IgD-negative memory B cell (primary cell): Measurements from ENCODE around the gene TGFA. TPM values are rescaled to one million over a fixed set of nuclear protein-coding genes. Genes with fewer than 3 reads are reported as not detected.

Source experiments
- H3K27ac Mint-ChIP-seq, 3 donors: one replicate each; pipeline ENCODE4 v1.8.0; 2020 to 2022; ENCODE audit warnings: mild to moderate bottlenecking in 3 of 3, mixed read lengths in 3 of 3, moderate library complexity in 1 of 3
- H3K27me3 Mint-ChIP-seq: one replicate; pipeline ENCODE4 v1.8.0; 2021; ENCODE audit warnings: mixed read lengths
- H3K36me3 Mint-ChIP-seq: one replicate; pipeline ENCODE4 v1.8.0; 2020; ENCODE audit warnings: mild to moderate bottlenecking, mixed read lengths
- H3K4me1 Mint-ChIP-seq, 3 donors: one replicate each; pipeline ENCODE4 v1.8.0; 2020 to 2022; ENCODE audit warnings: mixed read lengths in 3 of 3, mild to moderate bottlenecking in 1 of 3
- H3K4me3 Mint-ChIP-seq, 4 donors: one replicate each; pipeline ENCODE4 v1.8.0; 2020 to 2022; ENCODE audit warnings: mild to moderate bottlenecking in 4 of 4, mixed read lengths in 4 of 4, moderate library complexity in 3 of 4
- H3K9me3 Mint-ChIP-seq, 3 donors: one replicate each; pipeline ENCODE4 v1.8.0; 2020 to 2021; ENCODE audit warnings: mixed read lengths in 3 of 3, mild to moderate bottlenecking in 1 of 3
- polyA plus RNA-seq: library from polyadenylated mRNA; unstranded; fragments of 300-500 nt; fragmentation: Illumina TruSeq; gene quantifications from one replicate; pipeline ENCODE4 v1.2.3, GENCODE V29; 2021

The TGFA gene
- polyA plus RNA-seq, 1 donor from 2014 or later = 0.06 TPM

DNA sequence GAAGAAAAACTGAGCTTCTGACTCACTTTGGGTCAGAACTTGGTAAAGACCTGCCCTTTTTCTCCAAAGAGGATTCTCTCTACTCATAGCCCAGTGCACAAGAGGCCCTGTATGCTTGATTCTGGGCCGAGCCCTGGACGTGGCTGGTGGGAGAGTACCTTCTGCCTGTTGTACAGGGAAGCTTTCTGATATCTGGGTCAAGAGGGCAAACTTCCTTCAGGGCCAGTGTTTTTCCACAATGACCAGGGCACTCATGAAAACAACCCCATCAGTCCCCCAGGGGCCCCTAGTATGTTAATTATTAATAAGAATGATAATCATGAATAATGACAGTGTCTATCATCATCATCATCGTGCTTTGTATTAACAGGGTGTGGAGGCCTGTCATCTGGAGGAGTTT, 90.0 kb downstream of the TGFA start:
- H3K27ac Mint-ChIP-seq = no peak overlapping the region
- H3K27me3 Mint-ChIP-seq = peaks cover 1% of the 10 kb centered on the region
- H3K4me1 Mint-ChIP-seq = no peaks in the 10 kb centered on the region
- peaks cover 0 to 2% (median 0%) of the 10 kb centered on the region in 3 donors for H3K9me3 Mint-ChIP-seq
- no peaks in the 10 kb centered on the region for H3K36me3 Mint-ChIP-seq
- no peak overlapping the region for H3K4me3 Mint-ChIP-seq

DNA sequence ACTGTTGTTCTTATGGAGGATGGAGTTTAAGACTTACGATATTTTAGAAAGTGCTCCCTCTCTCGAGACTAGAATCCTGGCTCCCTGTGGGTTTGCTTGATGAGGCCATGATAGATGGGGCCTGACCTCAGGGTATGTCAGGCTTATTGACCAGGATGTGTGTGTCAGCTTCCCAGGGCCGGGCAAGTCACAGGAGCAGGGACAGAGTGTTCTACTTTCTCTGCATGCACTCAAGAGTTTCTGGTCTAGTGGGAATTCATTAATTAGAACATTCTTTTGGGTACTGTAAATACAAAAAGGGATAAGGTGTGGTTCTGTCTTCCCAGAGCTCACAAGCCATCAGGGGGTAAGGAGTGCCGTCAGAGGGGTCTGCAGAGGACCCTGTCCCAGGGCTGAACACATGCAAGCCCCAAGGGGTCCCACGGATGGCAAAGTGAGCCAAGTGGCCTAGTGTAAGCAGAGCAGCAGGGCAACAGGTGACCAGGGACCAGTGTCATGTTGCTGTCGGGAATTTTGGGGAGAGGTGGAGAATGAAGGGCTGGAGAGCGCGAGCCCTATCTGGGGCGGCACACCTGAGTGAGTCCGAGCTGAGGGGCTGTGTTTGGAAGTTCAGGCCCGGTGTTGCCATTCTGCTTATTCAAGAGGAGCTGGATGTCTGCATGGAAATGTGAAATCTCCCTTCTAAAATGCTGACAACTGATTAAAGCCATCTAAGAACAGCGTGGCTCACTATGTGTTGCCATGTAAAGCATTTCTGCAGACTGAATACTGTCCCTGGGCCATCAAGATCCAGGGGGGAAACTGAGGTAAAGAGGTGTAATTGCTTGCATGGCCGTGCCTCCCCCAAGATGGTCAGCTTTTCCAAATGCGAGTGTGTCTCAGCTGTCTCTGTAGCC, 91.4 kb downstream of the TGFA start:
- H3K4me3 Mint-ChIP-seq = no peak overlapping the region
- no peaks in the 10 kb centered on the region for H3K4me1 Mint-ChIP-seq
- H3K36me3 Mint-ChIP-seq = no peaks in the 10 kb centered on the region
- H3K27ac Mint-ChIP-seq = no peak overlapping the region
- peaks cover 0 to 2% (median 0%) of the 10 kb centered on the region in 3 donors for H3K9me3 Mint-ChIP-seq
- H3K27me3 Mint-ChIP-seq = peaks cover 3% of the 10 kb centered on the region

DNA sequence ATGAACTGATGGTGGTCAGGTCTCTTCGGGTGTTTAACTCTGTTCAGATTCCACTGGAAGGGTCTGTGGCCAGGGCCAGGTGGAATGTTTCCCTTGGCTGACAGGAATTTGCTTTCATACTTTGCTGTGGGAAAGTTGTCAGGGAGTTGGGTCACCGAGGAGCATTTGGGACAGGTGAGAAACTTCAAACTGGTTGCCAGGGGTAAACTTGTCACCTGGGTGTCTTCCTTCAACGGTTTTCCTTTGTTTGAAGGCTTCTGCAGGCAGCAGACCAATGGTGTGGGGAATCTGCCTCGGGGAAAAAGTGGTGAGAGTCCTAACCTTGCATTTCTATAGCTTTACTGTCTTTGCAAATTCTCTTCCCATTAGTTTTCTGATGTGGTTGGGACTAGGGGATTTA, 92.2 kb downstream of the TGFA start:
- Mint-ChIP-seq H3K27me3 (peaks cover 3% of the 10 kb centered on the region), H3K9me3 (no peaks in the 10 kb centered on the region), H3K36me3 (no peaks in the 10 kb centered on the region), H3K27ac (no peak overlapping the region), H3K4me3 (no peak overlapping the region), H3K4me1 (no peaks in the 10 kb centered on the region)

DNA sequence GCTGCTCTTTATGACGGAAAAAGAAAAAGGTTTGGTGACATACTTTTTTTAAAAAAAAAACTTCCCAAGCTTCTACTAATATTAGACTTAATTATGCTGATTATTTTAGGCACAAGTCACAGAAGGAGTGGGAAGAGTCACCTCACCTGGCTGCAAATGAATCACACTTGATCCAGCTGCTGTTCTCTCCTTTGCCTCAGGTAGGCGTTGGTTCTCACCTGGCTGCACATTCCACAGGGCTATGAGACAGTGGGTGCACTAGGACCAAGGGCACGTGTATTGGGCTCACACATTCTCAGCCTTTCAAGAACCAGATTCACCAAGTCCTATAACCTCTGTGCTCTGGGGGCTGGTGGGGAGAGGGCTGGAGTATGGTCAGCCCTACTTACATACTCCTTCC, 93.3 kb downstream of the TGFA start:
- peaks cover 3% of the 10 kb centered on the region for H3K27me3 Mint-ChIP-seq
- H3K4me3 Mint-ChIP-seq = no peak overlapping the region
- no peak overlapping the region for H3K27ac Mint-ChIP-seq
- H3K9me3 Mint-ChIP-seq = no peaks in the 10 kb centered on the region
- no peaks in the 10 kb centered on the region for H3K4me1 Mint-ChIP-seq
- no peaks in the 10 kb centered on the region for H3K36me3 Mint-ChIP-seq

DNA sequence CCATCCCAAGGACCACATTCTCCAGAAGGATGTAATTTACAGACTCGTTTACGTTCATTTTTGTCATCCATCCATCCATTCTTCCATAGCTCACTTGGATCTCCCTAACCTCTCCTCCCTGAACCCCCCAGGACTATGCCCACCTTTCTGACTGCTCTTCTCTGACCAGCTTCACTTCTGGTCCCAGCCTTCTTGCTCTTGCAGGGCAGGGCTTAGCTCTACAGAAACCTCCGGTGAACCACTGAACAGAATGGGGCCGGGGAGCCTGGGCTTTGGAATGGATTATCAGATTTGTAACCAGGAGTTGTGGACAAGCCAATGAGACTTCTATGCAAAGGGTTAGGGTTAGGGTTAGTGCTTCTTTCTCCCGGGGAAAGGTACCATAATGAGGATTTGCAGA, 95.0 kb downstream of the TGFA start:
- H3K4me3 Mint-ChIP-seq = no peak overlapping the region
- peaks cover 3% of the 10 kb centered on the region for H3K27me3 Mint-ChIP-seq
- no peaks in the 10 kb centered on the region for H3K9me3 Mint-ChIP-seq
- H3K36me3 Mint-ChIP-seq = no peaks in the 10 kb centered on the region
- H3K27ac Mint-ChIP-seq = no peak overlapping the region
- no peaks in the 10 kb centered on the region for H3K4me1 Mint-ChIP-seq

DNA sequence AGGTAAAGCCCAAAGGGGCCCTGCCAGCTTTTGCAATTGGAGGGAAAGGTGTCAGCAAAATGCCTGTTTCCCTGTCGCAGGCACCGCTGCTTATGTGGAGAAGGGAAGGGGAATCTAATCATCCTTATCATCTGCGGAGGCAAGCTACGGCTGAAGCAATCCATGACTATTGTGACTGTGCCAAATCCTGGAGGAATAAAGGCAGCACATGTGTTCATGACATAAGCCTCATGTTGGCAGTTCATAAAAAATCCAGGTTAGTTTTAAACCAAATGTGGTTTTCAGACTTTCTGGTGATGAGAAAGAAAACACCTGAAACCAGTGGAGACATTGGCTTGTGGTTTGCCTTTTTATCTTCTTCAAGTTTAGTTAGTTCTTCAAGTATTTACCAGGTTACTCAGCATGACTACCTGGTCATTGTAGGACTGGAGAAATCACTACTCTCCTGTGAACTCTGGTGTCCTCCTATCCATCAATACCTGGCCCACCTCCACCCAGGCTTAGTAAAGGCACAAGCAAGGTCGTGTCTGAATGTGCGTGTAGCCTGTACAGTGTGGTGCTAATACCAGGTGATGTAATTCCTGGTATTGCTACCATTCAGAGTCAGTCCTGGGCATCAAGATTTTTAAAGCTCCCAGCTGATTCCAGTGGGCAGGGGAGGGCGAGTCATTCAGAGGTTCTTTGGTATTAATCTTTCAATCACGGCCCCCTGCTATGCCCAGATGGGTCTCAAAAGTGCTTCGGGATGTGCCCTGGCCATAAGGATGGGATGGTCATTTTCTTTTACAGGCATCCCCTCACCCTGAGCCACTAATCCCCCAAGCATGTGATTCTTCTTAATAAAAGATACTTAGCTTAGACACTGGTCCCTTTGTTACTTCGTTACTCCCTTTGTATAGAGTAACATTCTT, 96.8 kb downstream of the TGFA start:
- no peaks in the 10 kb centered on the region for H3K9me3 Mint-ChIP-seq
- no peaks in the 10 kb centered on the region for H3K36me3 Mint-ChIP-seq
- H3K27me3 Mint-ChIP-seq = peaks cover 3% of the 10 kb centered on the region
- H3K27ac Mint-ChIP-seq = no peak overlapping the region
- H3K4me1 Mint-ChIP-seq = no peaks in the 10 kb centered on the region
- no peak overlapping the region for H3K4me3 Mint-ChIP-seq

DNA sequence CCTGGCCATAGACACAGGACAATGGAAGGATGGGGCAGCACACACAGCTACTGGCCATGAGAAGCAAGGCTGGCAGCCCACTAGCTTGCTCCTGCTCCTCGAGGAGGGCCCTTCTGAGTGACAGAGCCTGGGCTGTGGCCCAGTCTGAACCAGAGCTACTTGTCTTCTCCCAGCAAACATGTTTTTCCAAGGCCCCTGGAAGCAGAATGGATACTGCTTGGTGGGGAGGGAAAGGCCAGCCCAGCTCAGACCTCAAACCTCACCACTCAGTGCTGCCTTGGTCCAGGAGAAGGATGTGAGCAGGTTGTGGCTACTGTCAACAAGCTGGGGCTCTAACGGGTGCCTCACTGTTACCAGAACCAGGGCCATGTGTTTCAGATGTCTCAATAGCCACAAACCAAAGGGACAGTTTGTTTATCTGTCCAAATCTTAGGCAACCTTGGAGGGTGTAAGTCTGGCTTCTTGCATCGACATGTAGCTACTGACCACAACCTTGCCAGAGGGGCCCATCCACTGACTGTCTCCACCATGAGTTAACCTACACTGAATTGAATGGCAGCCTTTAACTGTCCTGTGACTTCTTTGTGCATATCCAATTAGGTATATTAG, 98.6 kb downstream of the TGFA start:
- H3K27ac Mint-ChIP-seq = no peak overlapping the region
- H3K27me3 Mint-ChIP-seq = peaks cover 3% of the 10 kb centered on the region
- no peaks in the 10 kb centered on the region for H3K36me3 Mint-ChIP-seq
- no peaks in the 10 kb centered on the region for H3K4me1 Mint-ChIP-seq
- H3K4me3 Mint-ChIP-seq = no peak overlapping the region
- no peaks in the 10 kb centered on the region for H3K9me3 Mint-ChIP-seq

DNA sequence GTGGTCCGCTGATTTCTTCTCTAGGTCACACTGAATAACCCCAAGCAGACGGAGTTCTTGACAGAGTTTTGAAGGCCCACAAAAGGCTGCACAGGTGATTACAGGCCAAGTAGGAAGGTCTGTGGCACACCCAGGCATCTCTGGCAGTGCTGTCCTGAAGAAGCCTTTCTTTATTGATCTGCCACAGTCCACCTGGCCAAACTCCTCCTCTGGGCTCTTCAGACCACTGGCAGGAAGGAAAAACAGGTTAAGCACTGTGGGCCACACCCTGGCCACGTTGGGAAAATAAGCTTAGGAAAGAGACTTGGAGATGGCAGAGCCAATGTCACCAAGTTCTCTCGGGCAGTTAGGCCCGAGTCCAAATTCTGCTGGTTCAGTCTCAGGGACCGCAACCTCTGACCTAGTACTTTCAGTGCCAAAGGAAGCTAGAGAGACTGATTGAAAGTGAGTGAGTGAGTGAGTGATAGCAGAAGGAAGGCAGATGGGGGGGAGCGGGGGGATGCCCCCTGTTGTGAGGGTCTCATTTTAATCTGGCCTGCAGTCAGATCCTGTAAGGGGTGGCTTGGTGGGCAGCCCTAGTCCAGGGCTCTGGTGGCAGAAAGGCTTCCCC, 102.9 kb downstream of the TGFA start:
- no peaks in the 10 kb centered on the region for H3K4me1 Mint-ChIP-seq
- no peaks in the 10 kb centered on the region for H3K27me3 Mint-ChIP-seq
- no peaks in the 10 kb centered on the region for H3K9me3 Mint-ChIP-seq
- no peak overlapping the region for H3K27ac Mint-ChIP-seq
- no peaks in the 10 kb centered on the region for H3K36me3 Mint-ChIP-seq
- H3K4me3 Mint-ChIP-seq = no peak overlapping the region

DNA sequence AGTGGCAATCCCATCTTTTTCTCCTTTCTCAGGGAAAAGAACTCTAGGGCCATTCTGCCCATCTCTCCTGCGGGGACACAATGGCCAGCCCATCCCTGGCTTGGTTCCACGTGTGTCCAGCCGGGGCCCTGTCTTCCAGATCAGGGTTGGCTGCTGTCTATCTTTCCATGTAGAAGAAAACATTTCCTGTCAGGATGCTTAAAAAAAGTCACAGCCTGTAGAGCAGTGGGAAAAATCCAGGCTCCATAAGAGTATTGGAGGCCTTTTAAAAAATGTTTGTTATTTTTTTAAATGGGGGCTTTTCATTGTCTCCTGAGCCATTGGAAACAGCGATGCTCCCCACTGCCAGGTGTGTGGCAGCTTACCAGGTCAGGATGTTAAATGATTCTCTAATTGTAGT, 105.6 kb downstream of the TGFA start:
- no peak overlapping the region for H3K27ac Mint-ChIP-seq
- H3K36me3 Mint-ChIP-seq = no peaks in the 10 kb centered on the region
- H3K9me3 Mint-ChIP-seq = no peaks in the 10 kb centered on the region
- H3K4me3 Mint-ChIP-seq = no peak overlapping the region
- H3K27me3 Mint-ChIP-seq = no peaks in the 10 kb centered on the region
- no peaks in the 10 kb centered on the region for H3K4me1 Mint-ChIP-seq

DNA sequence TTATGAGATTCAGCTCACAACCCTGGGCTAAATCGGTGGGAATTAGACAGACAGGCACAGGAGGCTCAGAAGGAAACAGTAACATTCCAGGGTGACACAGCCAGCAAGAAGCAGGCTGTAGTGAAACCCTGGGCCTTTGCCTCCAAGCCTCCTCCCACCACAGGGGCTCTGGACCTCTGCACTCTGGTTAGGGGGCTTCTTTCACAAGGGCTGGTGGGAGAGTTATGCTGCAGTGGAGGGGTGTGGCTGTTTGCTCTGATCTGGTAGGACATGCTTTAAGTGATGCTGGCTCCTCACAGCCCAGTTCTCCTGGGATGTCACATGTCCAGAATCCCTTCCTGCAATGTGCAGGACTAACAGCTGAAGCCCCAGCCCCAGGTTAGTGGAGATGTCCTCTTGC, 109.9 kb downstream of the TGFA start:
- peak overlapping the region in 1 of 3 donors; percentile 19 for H3K27ac Mint-ChIP-seq

DNA sequence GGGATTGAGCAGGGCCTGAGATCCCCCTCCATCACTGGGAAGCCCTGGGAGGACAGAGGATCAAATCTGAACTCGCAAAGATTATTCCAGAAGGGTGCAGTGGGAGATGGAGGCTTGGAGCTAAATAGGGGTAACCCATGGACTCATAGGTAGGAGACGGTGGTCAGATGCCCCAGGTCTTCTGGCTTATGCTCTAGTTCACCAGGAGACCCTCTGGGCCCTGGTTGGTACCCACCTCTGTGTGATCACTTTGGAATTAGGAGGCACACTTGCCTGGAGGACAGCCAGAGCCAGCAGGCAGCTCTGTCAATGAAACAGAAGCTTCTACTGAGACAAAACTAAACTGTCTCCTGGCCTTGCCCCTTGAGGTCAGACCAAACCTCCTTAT, 110.6 kb downstream of the TGFA start:
- Mint-ChIP-seq H3K36me3 (no peaks in the 10 kb centered on the region), H3K27ac (no peak overlapping the region), H3K9me3 (peaks cover 0 to 2% (median 0%) of the 10 kb centered on the region in 3 donors), H3K4me1 (no peaks in the 10 kb centered on the region), H3K27me3 (no peaks in the 10 kb centered on the region), H3K4me3 (peak overlapping the region in 1 of 4 donors; percentile 44)

More for the DNA sequence above, 109.9 kb downstream of the TGFA start:
- no peaks in the 10 kb centered on the region for H3K4me1 Mint-ChIP-seq
- H3K9me3 Mint-ChIP-seq = no peaks in the 10 kb centered on the region
- no peaks in the 10 kb centered on the region for H3K27me3 Mint-ChIP-seq
- no peak overlapping the region for H3K4me3 Mint-ChIP-seq
- H3K36me3 Mint-ChIP-seq = no peaks in the 10 kb centered on the region

DNA sequence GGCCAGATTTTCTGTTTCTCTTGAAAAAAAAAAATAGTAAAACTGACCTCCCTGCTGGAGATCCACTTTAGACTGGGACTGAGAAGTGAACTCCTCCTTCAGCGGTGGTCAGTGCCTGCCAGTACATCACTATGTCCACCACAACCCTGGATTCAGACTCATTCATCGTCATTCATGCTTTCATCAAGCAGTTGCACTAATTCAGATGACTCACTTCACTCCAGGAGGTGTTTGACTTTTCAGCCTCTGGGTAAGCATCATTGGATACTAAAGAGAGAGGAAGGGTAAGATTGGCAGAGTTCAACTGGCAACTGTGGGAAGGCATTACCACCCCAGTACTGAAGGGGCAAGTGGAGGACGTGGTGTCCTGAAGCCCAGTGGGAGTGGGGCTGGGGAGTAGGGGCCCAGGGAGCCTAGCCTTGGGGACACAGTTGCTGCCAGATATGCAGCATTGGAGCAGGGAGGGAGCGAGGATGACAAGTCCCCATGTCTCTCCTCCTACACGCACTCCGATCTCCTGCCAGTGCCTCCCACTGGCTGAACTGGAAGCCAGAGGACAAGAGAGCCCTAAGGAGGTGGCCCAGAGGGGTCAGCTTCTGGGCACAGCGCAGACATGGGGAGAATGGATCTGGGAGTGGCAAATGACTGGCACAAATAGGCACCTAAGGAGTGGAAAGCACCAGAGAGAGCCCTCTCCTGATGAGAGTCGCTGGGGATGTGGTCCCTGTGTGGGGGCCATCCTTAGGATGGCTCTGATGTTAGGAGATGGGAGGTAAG, 111.1 kb downstream of the TGFA start:
- Mint-ChIP-seq H3K27ac (no peak overlapping the region), H3K4me1 (no peaks in the 10 kb centered on the region), H3K27me3 (no peaks in the 10 kb centered on the region), H3K9me3 (peaks cover 0 to 2% (median 0%) of the 10 kb centered on the region in 3 donors), H3K36me3 (no peaks in the 10 kb centered on the region), H3K4me3 (peak overlapping the region in 1 of 4 donors; percentile 44)

DNA sequence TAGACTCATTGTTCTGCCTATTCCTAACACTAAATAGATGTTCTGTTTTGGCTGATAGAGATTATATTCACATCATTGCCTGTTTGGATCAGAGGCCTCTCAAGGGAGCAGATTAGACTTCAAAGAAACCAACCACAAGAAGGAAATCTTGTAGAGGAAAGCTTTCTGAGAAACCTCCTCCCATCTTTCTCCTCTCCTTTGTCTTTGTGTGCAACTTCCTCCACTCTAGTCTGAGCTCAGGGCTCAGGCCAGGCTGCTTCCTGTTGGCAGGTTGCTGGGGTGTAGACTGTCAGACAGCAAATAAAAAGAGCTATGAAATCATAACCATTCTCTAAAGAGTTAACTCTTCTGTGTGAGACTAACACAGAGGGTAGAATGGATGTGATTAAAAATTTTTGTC, 113.0 kb downstream of the TGFA start:
- H3K9me3 Mint-ChIP-seq = peaks cover 0 to 2% (median 0%) of the 10 kb centered on the region in 3 donors
- no peak overlapping the region for H3K4me3 Mint-ChIP-seq
- no peak overlapping the region for H3K27ac Mint-ChIP-seq
- no peaks in the 10 kb centered on the region for H3K4me1 Mint-ChIP-seq
- H3K27me3 Mint-ChIP-seq = peaks cover 4% of the 10 kb centered on the region
- no peaks in the 10 kb centered on the region for H3K36me3 Mint-ChIP-seq

DNA sequence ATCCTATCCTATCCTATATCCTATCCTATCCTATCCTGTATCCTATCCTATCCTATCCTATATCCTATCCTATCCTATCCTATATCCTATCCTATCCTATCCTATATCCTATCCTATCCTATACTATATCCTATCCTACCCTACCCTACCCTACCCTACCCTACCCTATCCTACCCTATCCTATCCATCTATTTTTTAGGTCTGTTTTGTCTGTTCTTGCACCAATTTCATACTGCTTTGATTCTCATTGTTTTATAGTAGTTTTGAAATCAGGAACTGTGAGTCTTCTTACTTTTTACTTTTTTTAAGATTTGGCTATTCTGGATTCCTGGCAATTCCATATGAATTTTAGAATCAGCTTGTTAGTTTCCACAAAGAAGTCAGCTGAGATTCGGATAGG, 118.5 kb downstream of the TGFA start:
- Mint-ChIP-seq H3K36me3 (peaks cover 1% of the 10 kb centered on the region), H3K9me3 (peaks cover 0 to 2% (median 0%) of the 10 kb centered on the region in 3 donors), H3K4me3 (no peak overlapping the region), H3K27me3 (peaks cover 4% of the 10 kb centered on the region), H3K4me1 (peaks cover 0 to 1% (median 0%) of the 10 kb centered on the region in 3 donors), H3K27ac (no peak overlapping the region)
